ENCODE measurements around the gene RLIM.

RLIM gene

GRCh38 chrX:74606342-74606741 lies 8.1 kb downstream of the RLIM start:
- Histone ChIP-seq H3K4me2 (ENCODE audit: low read depth, low read length) (no peak overlapping the region), H3F3A (ENCODE audit: insufficient read depth, low read length) (no peaks in the 10 kb centered on the region), H3K4me3 (ENCODE audit: low read length) (no peak overlapping the region), H2AFZ (ENCODE audit: low read length) (no peak overlapping the region), H3K79me2 (ENCODE audit: low read length) (peaks cover 85% of the 10 kb centered on the region), H3K36me3 (replicated peaks; ENCODE audit: insufficient read depth, low read length) (no peaks in the 10 kb centered on the region), H3K27me3 (replicated peaks; ENCODE audit: insufficient read depth, low read length) (no peaks in the 10 kb centered on the region), H3K4me1 (ENCODE audit: low read length) (no peaks in the 10 kb centered on the region), H4K20me1 (ENCODE audit: insufficient read depth, low read length) (no peaks in the 10 kb centered on the region; the same call in 1 of the 2 replicates), H3K27ac (ENCODE audit: low read length) (no peak overlapping the region), H3K9me3 (replicated peaks; ENCODE audit: insufficient read depth, low read length) (no peaks in the 10 kb centered on the region), H3K9ac (ENCODE audit: low read length) (no peak overlapping the region), H3K9me2 (replicated peaks; ENCODE audit: insufficient read depth, low read length) (no peaks in the 10 kb centered on the region)
- TF ChIP-seq CTCF (IDR thresholded peaks at IDR 0.05; ENCODE audit: low read length) (no peak), EZH2 (optimal IDR thresholded peaks at IDR 0.05; ENCODE audit: low read depth, low read length) (no peak), EZH2phosphoT487 (IDR thresholded peaks at IDR 0.05; ENCODE audit: low read length) (no peak)
- no peak for DNase-seq

GRCh38 chrX:74603040-74603439 lies 11.4 kb downstream of the RLIM start:
- no peak for DNase-seq
- Histone ChIP-seq H3K36me3 (replicated peaks; ENCODE audit: insufficient read depth, low read length) (no peaks in the 10 kb centered on the region), H2AFZ (ENCODE audit: low read length) (no peak overlapping the region), H3F3A (ENCODE audit: insufficient read depth, low read length) (no peaks in the 10 kb centered on the region), H3K79me2 (ENCODE audit: low read length) (peaks cover 87% of the 10 kb centered on the region), H3K9me3 (replicated peaks; ENCODE audit: insufficient read depth, low read length) (no peaks in the 10 kb centered on the region), H3K27ac (ENCODE audit: low read length) (no peak overlapping the region), H3K27me3 (replicated peaks; ENCODE audit: insufficient read depth, low read length) (no peaks in the 10 kb centered on the region), H3K4me2 (ENCODE audit: low read depth, low read length) (no peak overlapping the region), H3K9me2 (replicated peaks; ENCODE audit: insufficient read depth, low read length) (no peaks in the 10 kb centered on the region), H3K4me1 (ENCODE audit: low read length) (no peaks in the 10 kb centered on the region), H4K20me1 (ENCODE audit: insufficient read depth, low read length) (no peaks in the 10 kb centered on the region; the same call in 1 of the 2 replicates), H3K9ac (ENCODE audit: low read length) (no peak overlapping the region), H3K4me3 (ENCODE audit: low read length) (no peak overlapping the region)
- no peak for TF ChIP-seq EZH2 (optimal IDR thresholded peaks at IDR 0.05; ENCODE audit: low read depth, low read length)
- TF ChIP-seq EZH2phosphoT487 (IDR thresholded peaks at IDR 0.05; ENCODE audit: low read length) = no peak
- no peak for TF ChIP-seq CTCF (IDR thresholded peaks at IDR 0.05; ENCODE audit: low read length)

GRCh38 chrX:74602142-74602541 lies 12.3 kb downstream of the RLIM start:
- Histone ChIP-seq H3K27ac (ENCODE audit: low read length) (no peak overlapping the region), H3K9me3 (replicated peaks; ENCODE audit: insufficient read depth, low read length) (no peaks in the 10 kb centered on the region), H3K9ac (ENCODE audit: low read length) (no peak overlapping the region), H3K4me3 (ENCODE audit: low read length) (no peak overlapping the region), H3K9me2 (replicated peaks; ENCODE audit: insufficient read depth, low read length) (no peaks in the 10 kb centered on the region), H3F3A (ENCODE audit: insufficient read depth, low read length) (no peaks in the 10 kb centered on the region), H3K79me2 (ENCODE audit: low read length) (peaks cover 89% of the 10 kb centered on the region), H3K4me1 (ENCODE audit: low read length) (no peaks in the 10 kb centered on the region), H2AFZ (ENCODE audit: low read length) (no peak overlapping the region), H3K36me3 (replicated peaks; ENCODE audit: insufficient read depth, low read length) (no peaks in the 10 kb centered on the region), H3K4me2 (ENCODE audit: low read depth, low read length) (no peak overlapping the region), H3K27me3 (replicated peaks; ENCODE audit: insufficient read depth, low read length) (no peaks in the 10 kb centered on the region), H4K20me1 (ENCODE audit: insufficient read depth, low read length) (no peaks in the 10 kb centered on the region; the same call in 1 of the 2 replicates)
- TF ChIP-seq CTCF (IDR thresholded peaks at IDR 0.05; ENCODE audit: low read length) (no peak), EZH2phosphoT487 (IDR thresholded peaks at IDR 0.05; ENCODE audit: low read length) (no peak), EZH2 (optimal IDR thresholded peaks at IDR 0.05; ENCODE audit: low read depth, low read length) (no peak)
- DNase-seq = no peak
